Stimulated activated effector memory CD8-positive, alpha-beta T cell treated with anti-CD3 and anti-CD28 coated beads, Interleukin-12 subunit alpha, Interleukin-12 subunit beta, amount 100 ng/mL, for 72 hours (primary cell): ENCODE data around the gene HSPA12B.

ENCODE experiments used
- ATAC-seq: fragments of 150-1000 bp; cut with Tn5 transposase; 2 replicates; pipeline ENCODE4 v1.10.0; 2021
- DNase-seq, 2 donors: peaks; one replicate each; pipeline ENCODE4 v3.0.0; 2021 to 2022; ENCODE audit warnings: low spot score in 2 of 2
- H3K27ac Mint-ChIP-seq: one replicate; pipeline ENCODE4 v1.8.0; 2022; ENCODE audit warnings: mild to moderate bottlenecking, mixed read lengths
- H3K36me3 Mint-ChIP-seq: one replicate; pipeline ENCODE4 v1.8.0; 2022; ENCODE audit warnings: mild to moderate bottlenecking, mixed read lengths
- H3K4me1 Mint-ChIP-seq: one replicate; pipeline ENCODE4 v1.8.0; 2022; ENCODE audit warnings: mixed read lengths
- H3K4me3 Mint-ChIP-seq: one replicate; pipeline ENCODE4 v1.8.0; 2022; ENCODE audit warnings: mild to moderate bottlenecking, mixed read lengths
- H3K9me3 Mint-ChIP-seq: one replicate; pipeline ENCODE4 v1.8.0; 2022; ENCODE audit warnings: mixed read lengths

The HSPA12B gene

DNA sequence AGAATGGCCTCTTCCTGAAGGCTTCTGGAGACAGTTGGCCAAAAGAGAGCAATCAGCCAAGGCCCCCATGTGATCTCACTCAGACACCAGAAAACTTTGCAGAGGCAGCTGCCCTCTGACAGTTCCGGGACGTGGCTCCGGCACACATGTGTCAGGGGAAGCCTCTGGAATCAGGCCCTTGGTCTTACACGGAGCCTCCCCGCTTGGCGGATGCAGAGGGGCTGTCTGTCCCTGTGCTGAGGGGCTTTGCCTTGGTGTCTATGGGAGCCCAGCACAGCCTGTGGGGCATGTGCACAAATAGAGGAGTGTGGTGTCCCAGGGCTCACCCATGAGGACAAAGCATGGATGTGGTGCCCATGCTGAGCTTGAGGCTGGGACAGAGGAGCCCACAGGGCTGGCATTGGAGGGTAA, 33.9 kb upstream of the HSPA12B start:
- DNase-seq (no peak), ATAC-seq (no peak)
- Mint-ChIP-seq H3K36me3 (no peaks in the 10 kb centered on the region), H3K27ac (no peak overlapping the region), H3K4me1 (no peaks in the 10 kb centered on the region), H3K9me3 (no peaks in the 10 kb centered on the region), H3K4me3 (no peak overlapping the region)

DNA sequence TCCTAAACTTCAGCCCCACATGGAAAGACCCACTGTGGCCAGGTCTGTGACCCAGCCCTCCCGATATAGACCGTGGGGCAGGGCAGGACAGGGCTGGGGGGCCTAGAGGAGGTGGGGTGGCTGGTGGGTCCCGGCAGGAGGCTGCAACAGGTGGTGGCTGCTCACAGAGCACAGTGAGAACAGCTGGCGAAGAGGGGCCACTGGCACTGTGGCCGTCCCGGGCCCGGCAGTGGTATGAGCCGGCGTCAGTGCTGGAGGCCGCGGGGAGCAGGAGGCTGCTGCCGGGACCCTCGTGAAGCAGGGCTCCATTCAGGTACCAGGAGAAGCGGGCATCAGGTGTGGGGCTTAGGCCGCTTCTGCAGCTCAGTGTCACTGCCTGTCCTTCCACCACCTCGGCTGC, 33.4 kb upstream of the HSPA12B start:
- Mint-ChIP-seq H3K4me3 (no peak overlapping the region), H3K36me3 (no peaks in the 10 kb centered on the region), H3K4me1 (no peaks in the 10 kb centered on the region), H3K27ac (no peak overlapping the region), H3K9me3 (no peaks in the 10 kb centered on the region)
- ATAC-seq: no peak
- no peak for DNase-seq

DNA sequence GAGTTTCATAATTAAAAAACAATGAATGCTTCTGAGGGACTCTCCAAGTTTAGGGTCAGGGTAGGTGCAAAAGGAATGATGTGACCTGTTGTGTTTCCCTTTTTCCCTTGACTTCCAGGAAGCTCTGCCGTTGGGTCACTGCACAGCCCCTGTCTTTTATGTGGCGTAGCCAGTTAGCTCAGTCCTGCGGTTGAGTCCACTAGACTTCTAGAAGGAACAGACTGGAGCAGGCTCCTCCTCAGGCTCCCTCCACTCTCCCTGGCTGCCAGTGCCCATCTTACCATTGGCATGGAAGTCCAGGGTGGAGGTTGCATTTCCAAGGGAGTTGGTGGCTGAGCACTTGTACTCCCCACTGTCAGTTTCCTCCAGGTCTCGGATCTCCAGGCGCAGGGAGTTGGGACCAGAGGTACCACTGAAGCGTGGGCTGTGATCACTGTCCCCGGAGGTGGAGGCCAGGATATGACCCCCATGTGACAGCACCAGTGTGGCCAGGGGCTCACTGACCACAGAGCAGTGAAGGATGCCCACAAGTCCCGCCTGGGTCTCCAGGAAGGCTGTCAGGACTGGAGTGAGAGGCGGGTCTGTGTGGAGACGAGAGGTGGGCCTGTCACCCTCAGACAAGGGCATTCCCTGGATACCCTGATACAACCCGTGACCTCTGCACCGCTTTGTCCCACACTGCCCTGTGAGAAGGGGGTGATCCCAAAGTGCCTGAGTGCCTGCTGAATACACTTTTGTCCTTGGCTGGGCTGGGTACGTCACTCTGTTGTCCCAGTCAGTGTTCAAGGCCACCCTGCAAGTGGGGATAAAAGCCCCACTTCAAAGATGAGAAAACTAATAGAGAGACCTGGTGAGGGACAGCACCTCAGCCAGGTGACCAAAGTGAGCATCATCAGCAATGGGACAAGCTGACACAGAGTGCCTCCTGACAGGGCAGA, 31.2 kb upstream of the HSPA12B start:
- H3K9me3 Mint-ChIP-seq: no peaks in the 10 kb centered on the region
- no peak overlapping the region for H3K27ac Mint-ChIP-seq
- no peak for ATAC-seq
- DNase-seq: no peak
- no peaks in the 10 kb centered on the region for H3K4me1 Mint-ChIP-seq
- H3K36me3 Mint-ChIP-seq: no peaks in the 10 kb centered on the region
- no peak overlapping the region for H3K4me3 Mint-ChIP-seq

DNA sequence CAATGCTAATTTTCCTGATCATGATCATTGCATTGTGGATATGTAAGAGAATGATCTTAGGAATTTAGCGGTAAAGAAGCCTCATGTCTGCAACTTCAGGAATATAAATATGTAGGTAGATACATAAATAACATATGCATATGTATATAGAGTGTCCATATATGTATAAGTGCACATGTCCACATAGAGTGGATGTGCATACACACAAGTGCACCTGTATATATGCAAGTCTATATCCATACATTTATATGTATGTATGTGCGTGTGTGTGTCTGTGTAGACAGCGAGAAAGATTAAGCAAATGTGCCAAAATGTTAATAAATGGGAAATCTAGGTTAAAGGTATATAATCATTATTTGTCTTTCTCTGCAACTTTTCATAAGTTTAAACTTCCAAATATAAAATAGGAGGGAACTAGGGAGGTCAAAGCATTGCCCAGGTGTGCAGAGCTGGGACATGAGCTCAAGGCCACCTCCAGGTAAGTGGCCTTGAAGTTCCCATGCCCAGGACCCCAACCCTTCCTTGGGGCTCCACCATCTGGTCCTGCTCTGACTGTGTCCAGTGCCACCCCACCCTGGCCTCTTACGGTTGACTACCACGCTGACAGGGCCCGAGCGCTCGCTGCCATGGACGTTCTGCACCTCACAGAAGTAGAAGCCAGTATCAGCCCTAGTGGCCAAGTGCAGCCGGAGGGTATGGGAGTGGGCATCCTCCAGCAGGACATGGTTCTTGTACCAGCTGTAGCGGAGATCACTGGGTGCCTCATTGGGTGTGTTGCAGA, 29.7 kb upstream of the HSPA12B start:
- no peak for ATAC-seq
- no peak for DNase-seq
- Mint-ChIP-seq H3K36me3 (no peaks in the 10 kb centered on the region), H3K27ac (no peak overlapping the region), H3K4me1 (no peaks in the 10 kb centered on the region), H3K4me3 (no peak overlapping the region), H3K9me3 (no peaks in the 10 kb centered on the region)

DNA sequence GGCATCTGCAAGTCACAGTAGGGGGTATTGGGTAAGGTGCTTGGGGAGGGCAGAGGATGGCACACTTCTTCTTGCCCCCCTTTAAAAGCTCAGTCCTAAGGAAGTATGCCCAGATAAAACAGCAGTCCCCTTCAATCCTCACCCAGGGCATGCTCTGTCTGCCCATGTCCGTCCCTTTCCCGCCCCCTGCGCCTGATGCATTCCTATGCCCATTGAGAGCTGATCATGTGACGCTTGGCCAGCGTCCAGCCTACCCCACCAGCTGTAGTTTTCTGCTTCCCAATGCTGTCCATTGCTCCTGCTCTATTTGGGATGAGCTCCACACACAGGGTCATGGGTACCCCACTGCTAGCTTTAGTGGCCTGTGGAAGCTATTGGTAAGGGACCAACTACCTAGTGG, 28.4 kb upstream of the HSPA12B start:
- ATAC-seq: no peak
- H3K36me3 Mint-ChIP-seq: no peaks in the 10 kb centered on the region
- H3K27ac Mint-ChIP-seq: no peak overlapping the region
- H3K4me1 Mint-ChIP-seq: peaks cover 2% of the 10 kb centered on the region
- H3K4me3 Mint-ChIP-seq: no peak overlapping the region
- no peak for DNase-seq
- H3K9me3 Mint-ChIP-seq: no peaks in the 10 kb centered on the region

DNA sequence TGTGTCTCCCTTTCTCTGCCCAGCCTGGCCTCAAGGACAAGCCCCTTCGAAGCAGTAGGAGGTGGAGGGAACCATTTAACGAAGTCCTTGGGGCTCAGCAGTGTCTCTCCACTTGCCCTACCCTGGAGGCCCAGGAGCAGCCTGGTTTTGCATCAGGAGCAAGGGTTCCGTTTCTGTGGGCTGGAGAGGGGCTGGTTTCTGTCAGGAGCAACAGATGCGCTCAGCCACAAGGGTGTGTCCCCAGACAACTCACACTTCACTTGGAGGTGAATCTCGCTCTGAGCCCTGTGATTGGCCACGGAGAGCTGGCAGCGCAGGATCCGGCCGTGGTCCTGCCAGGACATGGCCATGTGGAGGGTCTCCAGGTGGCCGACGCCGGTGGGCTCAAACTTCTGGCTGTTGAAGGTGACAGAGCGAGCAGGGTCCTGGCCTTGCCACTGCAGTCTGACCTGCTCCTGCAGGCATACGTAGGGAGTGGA, 27.0 kb upstream of the HSPA12B start:
- no peak for DNase-seq
- Mint-ChIP-seq H3K36me3 (no peaks in the 10 kb centered on the region), H3K4me1 (peaks cover 11% of the 10 kb centered on the region), H3K9me3 (no peaks in the 10 kb centered on the region), H3K27ac (no peak overlapping the region), H3K4me3 (no peak overlapping the region)
- ATAC-seq: no peak

DNA sequence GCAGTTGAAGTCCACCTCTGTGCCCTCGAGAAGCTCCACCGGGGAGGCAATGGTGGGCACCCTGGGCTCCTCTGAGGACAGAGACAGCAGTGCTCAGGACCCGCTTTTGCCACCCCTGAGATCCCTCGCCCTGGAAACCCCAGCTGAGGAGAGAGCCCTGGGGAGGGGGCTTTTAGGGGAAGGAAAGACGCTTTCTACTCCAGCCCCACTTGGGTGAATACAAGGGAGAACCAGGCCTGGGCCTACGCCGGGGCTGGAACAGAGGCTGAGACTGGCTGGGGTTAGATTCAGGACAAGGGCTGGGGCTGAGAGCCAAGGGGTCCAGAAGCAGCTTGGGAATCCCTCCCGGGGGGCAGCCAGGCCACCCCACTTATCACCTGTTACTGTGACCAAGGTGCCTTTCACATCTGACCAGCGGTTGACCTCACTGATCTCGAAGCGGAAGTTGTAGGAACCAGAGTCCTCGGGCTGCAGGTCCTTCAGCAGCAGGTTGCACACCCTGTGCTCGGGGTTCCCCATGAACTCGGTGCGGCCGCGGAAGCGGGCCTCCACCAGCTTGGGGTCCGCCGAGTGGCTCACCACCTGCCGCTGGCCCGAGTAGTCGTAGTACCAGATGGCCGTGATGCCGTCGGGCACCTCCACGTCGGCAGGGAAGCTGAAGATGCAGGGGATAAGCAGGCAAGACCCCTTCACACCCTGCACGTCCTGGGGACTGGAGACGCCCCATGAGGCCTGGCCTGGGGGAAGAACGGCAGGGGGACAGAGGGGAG, 26.3 kb upstream of the HSPA12B start:
- Mint-ChIP-seq H3K36me3 (no peaks in the 10 kb centered on the region), H3K4me1 (peaks cover 11% of the 10 kb centered on the region), H3K4me3 (no peak overlapping the region), H3K27ac (no peak overlapping the region), H3K9me3 (no peaks in the 10 kb centered on the region)
- DNase-seq (no peak), ATAC-seq (no peak)

DNA sequence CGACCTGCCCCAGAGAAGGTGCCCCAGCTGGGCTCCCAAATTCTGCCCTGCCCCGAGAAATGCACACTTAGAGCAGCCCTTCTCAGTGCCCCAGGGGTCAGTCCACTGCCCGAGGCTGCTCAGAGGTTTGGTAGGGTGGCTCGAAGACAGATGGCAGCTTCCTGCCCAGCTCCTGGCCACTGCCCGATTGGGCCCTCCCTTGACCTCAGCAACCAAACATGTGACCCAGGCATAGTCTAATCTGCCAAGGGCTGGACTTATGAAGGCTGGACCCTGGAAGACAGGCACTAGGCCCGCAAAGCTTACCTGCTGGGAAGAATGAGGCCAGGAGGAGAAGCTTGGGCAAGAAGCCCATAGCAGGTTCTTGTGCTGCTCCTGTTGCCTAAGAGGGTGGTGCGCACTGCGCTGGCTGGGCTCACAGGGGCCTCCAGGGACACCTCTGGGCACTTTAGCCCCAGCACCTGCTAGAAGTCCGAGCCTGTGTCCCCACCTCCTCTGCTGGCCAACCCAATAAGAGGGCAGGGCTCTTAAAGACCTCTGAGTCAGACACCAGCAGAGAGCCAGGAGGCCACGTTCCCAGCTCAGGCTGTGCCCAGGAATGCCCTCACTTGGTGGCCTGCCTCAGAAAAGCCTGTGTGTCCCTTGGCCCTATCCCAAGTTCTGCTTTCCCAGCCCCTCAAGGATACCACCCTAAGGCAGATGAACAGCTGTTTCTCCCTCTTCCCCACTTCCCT, 25.5 kb upstream of the HSPA12B start:
- peaks cover 11% of the 10 kb centered on the region for H3K4me1 Mint-ChIP-seq

DNA sequence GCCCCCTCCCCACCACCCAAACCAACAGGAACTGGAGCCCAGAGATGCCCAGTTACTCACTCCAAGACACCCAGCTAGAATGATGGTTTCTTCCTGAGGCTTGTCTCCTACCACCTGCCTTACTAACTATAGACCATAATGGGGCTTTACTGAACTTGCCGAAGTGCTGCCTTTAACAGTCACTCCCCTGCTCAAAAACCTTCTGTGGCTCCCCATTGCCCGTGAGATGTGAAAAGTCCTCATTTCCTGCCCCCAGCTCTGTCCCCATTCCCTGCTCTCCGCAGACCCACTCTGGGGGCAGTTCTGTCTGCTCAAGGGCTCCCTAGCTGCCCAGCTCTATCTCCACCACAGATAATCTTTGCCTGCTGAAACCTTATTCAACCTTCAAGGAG, 25.0 kb upstream of the HSPA12B start:
- DNase-seq (no peak), ATAC-seq (no peak)
- no peaks in the 10 kb centered on the region for H3K36me3 Mint-ChIP-seq
- H3K27ac Mint-ChIP-seq: no peak overlapping the region
- peaks cover 11% of the 10 kb centered on the region for H3K4me1 Mint-ChIP-seq
- no peak overlapping the region for H3K4me3 Mint-ChIP-seq
- H3K9me3 Mint-ChIP-seq: no peaks in the 10 kb centered on the region

More for the DNA sequence above, 25.5 kb upstream of the HSPA12B start:
- ATAC-seq: no peak
- no peak overlapping the region for H3K27ac Mint-ChIP-seq
- H3K4me3 Mint-ChIP-seq: no peak overlapping the region
- no peaks in the 10 kb centered on the region for H3K36me3 Mint-ChIP-seq
- H3K9me3 Mint-ChIP-seq: no peaks in the 10 kb centered on the region
- no peak for DNase-seq

DNA sequence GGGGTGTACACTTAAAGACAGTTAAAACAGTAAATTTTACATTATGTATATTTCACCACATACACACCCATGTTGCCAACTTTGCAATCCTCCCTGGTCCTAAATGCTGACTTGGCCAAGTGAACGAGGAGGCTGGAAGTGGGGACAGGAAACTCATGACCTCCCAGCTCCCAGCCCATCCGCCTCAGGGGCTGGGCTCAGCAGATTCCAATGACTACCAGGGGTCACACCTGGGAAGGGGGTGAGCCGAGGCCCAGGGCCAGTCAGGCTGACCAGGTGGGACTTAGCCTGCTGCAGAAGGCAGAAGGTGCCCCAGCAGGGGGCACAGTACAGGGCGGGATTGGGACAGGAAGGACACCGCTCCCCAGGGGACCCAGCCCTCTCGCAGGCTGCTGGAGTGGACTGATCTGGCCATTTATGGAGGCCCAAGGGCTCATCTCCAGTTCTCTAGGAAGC, 22.4 kb upstream of the HSPA12B start:
- no peak for ATAC-seq
- no peak overlapping the region for H3K4me3 Mint-ChIP-seq
- DNase-seq: no peak
- no peaks in the 10 kb centered on the region for H3K9me3 Mint-ChIP-seq
- H3K4me1 Mint-ChIP-seq: peaks cover 11% of the 10 kb centered on the region
- H3K36me3 Mint-ChIP-seq: no peaks in the 10 kb centered on the region
- no peak overlapping the region for H3K27ac Mint-ChIP-seq

DNA sequence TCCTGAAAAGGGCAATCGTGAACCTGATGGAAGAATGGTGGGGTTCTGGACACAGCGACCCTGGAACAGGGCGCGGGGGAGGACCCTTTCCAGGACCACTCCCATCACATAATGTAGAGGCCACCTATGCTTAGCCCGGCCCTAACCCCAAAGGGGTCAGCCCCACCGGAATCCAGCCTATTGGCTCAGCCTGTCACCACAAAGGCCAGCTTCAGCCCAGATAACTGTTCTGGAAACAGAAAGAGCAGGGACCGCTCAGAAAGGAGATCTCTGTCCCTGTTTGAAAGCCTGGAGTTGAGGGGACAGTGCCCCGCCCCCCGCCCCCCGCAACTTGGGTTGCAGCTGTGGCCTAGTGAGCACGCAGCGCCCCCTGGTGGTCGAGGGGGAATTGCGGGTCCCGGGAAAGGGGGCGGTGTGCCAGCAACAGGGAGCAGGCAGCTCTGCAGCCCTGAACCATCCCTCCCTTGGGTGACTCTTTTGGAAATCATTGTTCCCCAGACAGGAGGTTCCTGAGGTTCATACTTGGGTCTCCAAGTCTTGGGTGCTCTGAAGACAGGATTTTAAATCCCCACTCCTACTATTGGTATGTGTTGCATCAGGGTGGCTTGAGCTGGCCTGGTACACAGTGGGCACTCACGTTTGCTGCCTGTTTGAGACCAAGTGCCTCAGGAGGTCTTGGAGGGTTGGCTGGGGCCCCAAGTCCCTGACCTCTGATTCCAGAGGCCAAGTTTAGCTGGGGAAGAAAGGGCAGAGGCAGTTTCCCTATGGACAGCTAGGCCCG, 21.6 kb upstream of the HSPA12B start:
- H3K4me3 Mint-ChIP-seq: no peak overlapping the region
- no peaks in the 10 kb centered on the region for H3K9me3 Mint-ChIP-seq
- DNase-seq: peak; percentile 80 to 91
- H3K36me3 Mint-ChIP-seq: no peaks in the 10 kb centered on the region
- H3K4me1 Mint-ChIP-seq: peaks cover 11% of the 10 kb centered on the region
- no peak overlapping the region for H3K27ac Mint-ChIP-seq
- peak; percentile 66 for ATAC-seq

DNA sequence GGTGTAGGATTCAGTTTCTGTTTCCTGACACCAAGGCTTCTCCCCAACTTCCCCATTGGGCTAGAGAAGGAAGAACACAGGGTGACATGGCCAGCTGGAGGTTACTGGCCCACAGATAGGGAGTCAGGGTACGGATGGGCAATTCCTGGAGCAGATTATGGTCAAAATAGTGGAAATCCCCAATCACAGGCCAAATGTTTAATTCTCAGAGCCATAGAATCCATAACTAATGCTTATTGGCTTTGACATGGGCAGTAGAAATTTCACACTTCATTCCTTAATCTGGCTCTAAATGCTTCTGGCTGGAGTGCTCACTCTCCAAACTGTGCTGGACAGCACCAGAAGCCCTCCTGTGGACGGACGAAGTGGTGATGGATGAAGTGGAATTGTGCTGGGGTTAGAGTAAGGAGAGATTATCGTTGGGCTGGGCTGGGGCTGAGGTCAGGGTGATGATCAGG, 21.0 kb upstream of the HSPA12B start:
- H3K9me3 Mint-ChIP-seq: no peaks in the 10 kb centered on the region
- H3K27ac Mint-ChIP-seq: no peak overlapping the region
- H3K4me1 Mint-ChIP-seq: peaks cover 15% of the 10 kb centered on the region
- H3K4me3 Mint-ChIP-seq: no peak overlapping the region
- DNase-seq: no peak
- ATAC-seq: no peak
- H3K36me3 Mint-ChIP-seq: no peaks in the 10 kb centered on the region

DNA sequence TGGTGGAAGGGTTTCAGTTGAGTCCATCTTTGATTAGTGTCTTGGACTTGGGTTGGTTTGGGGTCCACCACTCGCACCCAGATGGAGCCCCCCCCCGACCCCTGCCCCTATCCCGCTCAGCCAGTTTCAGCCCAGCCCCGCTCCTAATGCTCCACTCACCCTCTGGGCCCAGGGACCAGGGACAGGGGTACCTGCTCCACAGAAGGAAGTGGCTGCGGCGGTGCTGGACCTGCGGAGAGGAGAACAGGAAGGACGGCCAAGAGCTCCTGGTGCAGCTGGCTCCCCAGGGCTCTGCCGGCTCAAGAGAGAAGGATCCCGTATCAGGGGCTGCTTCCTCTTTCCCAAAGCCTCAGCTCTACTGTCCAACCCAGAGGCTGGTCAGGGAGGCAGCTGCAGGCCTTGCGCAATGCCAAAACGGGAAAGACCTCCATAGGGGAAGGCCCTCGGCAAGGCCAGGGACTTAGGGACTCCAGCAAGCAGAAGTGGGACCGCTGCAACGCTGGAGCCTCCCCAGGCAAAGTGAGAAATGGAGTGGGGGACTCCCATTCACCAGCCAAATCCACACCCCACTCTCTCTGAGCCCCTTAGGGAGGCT, 20.1 kb upstream of the HSPA12B start, which contains the start of gene SIGLEC1:
TSS of gene SIGLEC1 (minus strand) at position 322 of the 595 bp plus-strand sequence. CDS start 5,472 bp downstream, outside the sequence.
- no peaks in the 10 kb centered on the region for H3K36me3 Mint-ChIP-seq
- ATAC-seq: no peak
- peaks cover 19% of the 10 kb centered on the region for H3K4me1 Mint-ChIP-seq
- no peak for DNase-seq
- no peak within 1 kb of the TSS for H3K27ac Mint-ChIP-seq
- no peaks in the 10 kb centered on the region for H3K9me3 Mint-ChIP-seq
- no peak within 1 kb of the TSS for H3K4me3 Mint-ChIP-seq
